Mononuclear cell (primary cell): Measurements from ENCODE around the gene PYURF. TPM values are rescaled to one million over a fixed set of nuclear protein-coding genes. Genes with fewer than 3 reads are reported as not detected.

ENCODE experiments used
- total RNA-seq: library from RNA; depleted of rRNA; stranded (reverse); fragments of >200 nt; gene quantifications from one replicate; pipeline ENCODE4 v1.2.3, GENCODE V29; 2012

Gene PYURF
- total RNA-seq, 1 donor = 57.1 TPM

Other genes with a start within 250 kb of the PYURF start
- gene PPM1K, start 239.2 kb downstream of the PYURF start, total RNA-seq = 44.5 TPM
- 13.6 TPM for gene HERC6, start 144.9 kb downstream of the PYURF start, total RNA-seq
- 12.0 TPM for gene HERC5, start 66.7 kb downstream of the PYURF start, total RNA-seq
- gene HERC3, start 68.7 kb upstream of the PYURF start, total RNA-seq = 50.2 TPM
- 13.7 TPM for gene NAP1L5, start 174.1 kb upstream of the PYURF start, total RNA-seq